ENCODE data around the gene RAB40B.

RAB40B gene

GRCh38 chr17:82648742-82649331 lies 49.7 kb downstream of the RAB40B start:
- DNase-seq, result no peak

- peak; percentile 98 for DNase-seq
Observed at GRCh38 chr17:82648165-82648668, 50.3 kb downstream of the RAB40B start, which contains the start of gene WDR45B. TSS of gene WDR45B (minus strand) at chr17:82648444. CDS start at chr17:82648340, 104 bp downstream.

- no peak for DNase-seq
Observed at GRCh38 chr17:82647593-82648164, 50.8 kb downstream of the RAB40B start.

- peak; percentile 19 for DNase-seq
Observed at GRCh38 chr17:82645516-82645915, 53.0 kb downstream of the RAB40B start.

- no peak for DNase-seq
Observed at GRCh38 chr17:82644148-82644547, 54.4 kb downstream of the RAB40B start.

- no peak for DNase-seq
Observed at GRCh38 chr17:82642022-82642421, 56.5 kb downstream of the RAB40B start.

- DNase-seq, result no peak
Observed at GRCh38 chr17:82640036-82640435, 58.5 kb downstream of the RAB40B start.

- DNase-seq, result no peak
Observed at GRCh38 chr17:82639628-82640027, 58.9 kb downstream of the RAB40B start.

GRCh38 chr17:82638183-82638773 lies 60.2 kb downstream of the RAB40B start:
- peak; percentile 21 for DNase-seq

GRCh38 chr17:82636626-82637598 lies 61.6 kb downstream of the RAB40B start:
- DNase-seq, result no peak

GRCh38 chr17:82633343-82633742 lies 65.2 kb downstream of the RAB40B start:
- DNase-seq, result no peak

GRCh38 chr17:82632451-82632850 lies 66.0 kb downstream of the RAB40B start:
- no peak for DNase-seq

GRCh38 chr17:82631544-82631943 lies 67.0 kb downstream of the RAB40B start:
- DNase-seq, result no peak

GRCh38 chr17:82630212-82630611 lies 68.3 kb downstream of the RAB40B start:
- no peak for DNase-seq

- no peak for DNase-seq
Observed at GRCh38 chr17:82629748-82630147, 68.8 kb downstream of the RAB40B start.

GRCh38 chr17:82627405-82627804 lies 71.1 kb downstream of the RAB40B start:
- no peak for DNase-seq

- no peak for DNase-seq
Observed at GRCh38 chr17:82623707-82624106, 74.8 kb downstream of the RAB40B start.

GRCh38 chr17:82619641-82620040 lies 78.9 kb downstream of the RAB40B start:
- DNase-seq, result no peak

- no peak for DNase-seq
Observed at GRCh38 chr17:82619211-82619610, 79.3 kb downstream of the RAB40B start.

GRCh38 chr17:82616021-82616711 lies 82.3 kb downstream of the RAB40B start:
- DNase-seq, result no peak

- DNase-seq, result no peak
Observed at GRCh38 chr17:82615084-82616020, 83.1 kb downstream of the RAB40B start.

All from fibroblast of skin of abdomen (primary cell).